ENCODE measurements around the gene PLCB3. TPM values are rescaled to one million over a fixed set of nuclear protein-coding genes. Genes with fewer than 3 reads are reported as not detected.

Gene PLCB3
- total RNA-seq: 25.4 and 32.5 TPM in 2 replicates

DNA sequence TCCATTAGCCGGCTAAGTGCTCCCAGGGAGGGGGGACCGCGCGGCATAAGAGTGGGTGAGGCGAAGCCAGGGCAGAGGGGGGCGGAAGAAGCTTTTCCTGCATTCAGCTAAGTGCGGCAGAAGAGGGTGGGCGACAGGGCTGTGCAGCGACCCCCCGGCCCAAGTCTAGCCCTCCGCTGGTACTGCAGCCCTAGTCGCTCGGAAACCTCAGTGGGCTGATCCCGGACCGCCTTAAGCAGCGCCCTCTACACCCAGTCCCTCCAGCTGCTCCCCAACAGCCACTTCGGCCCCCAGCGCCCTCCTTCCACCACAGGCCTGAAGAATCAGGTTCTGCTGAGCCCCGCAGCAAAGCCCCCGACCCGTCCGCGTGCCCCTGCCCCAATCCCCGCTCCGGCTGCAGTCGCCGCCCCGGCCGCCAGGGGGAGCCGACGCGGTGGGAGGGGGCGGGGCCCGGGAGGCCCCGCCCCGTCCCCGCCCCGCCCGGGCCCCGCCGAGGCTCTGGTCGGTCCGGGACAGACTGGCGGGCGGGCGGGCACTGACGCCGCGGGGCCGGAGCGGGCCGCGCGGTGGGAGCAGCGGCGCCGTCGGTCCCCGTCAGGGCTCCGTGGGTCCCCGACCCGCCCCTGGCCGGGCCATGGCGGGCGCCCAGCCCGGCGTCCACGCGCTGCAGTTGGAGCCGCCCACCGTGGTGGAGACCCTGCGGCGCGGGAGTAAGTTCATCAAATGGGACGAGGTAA is at the start of gene PLCB3:
TSS of gene PLCB3 (plus strand) at position 515 of the 737 bp plus-strand sequence. CDS start at position 635, 120 bp downstream.
- DNase-seq (ENCODE audit: low read depth): no peak

DNA sequence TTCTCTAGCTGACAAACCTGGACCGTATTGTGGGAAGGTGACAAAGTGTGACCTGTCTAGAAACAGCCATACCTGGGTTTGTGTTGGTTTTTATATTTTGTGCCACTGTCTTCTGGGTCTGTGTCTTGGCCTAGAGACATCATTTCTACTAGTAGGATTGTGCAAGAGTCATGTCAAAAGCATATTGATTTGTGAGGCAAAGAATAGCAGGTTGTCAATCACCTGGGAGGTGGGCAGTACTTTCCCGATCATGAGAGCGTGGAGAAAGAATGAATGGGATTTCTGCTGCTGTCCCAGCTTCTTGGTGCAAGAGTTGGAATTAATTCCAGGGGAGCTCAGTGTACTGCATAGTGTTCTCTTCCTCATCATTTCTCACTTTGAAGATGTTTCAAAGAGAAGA is 49.8 kb upstream of the PLCB3 start:
- H3K36me3 ChIP-seq (ENCODE audit: control insufficient read depth, insufficient read depth, low read length): peaks cover 4% of the 10 kb centered on the region
- TF ChIP-seq, protein P1, sequence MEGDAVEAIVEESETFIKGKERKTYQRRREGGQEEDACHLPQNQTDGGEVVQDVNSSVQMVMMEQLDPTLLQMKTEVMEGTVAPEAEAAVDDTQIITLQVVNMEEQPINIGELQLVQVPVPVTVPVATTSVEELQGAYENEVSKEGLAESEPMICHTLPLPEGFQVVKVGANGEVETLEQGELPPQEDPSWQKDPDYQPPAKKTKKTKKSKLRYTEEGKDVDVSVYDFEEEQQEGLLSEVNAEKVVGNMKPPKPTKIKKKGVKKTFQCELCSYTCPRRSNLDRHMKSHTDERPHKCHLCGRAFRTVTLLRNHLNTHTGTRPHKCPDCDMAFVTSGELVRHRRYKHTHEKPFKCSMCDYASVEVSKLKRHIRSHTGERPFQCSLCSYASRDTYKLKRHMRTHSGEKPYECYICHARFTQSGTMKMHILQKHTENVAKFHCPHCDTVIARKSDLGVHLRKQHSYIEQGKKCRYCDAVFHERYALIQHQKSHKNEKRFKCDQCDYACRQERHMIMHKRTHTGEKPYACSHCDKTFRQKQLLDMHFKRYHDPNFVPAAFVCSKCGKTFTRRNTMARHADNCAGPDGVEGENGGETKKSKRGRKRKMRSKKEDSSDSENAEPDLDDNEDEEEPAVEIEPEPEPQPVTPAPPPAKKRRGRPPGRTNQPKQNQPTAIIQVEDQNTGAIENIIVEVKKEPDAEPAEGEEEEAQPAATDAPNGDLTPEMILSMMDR (IDR thresholded peaks at IDR 0.05; ENCODE audit: insufficient read depth, low read length, poor library complexity, severe bottlenecking): no peak
- DNase-seq (ENCODE audit: low read depth): no peak

More for the DNA sequence above, at the start of gene PLCB3:
- Histone ChIP-seq H3K4me3 (ENCODE audit: low read depth, low read length) (peak within 1 kb of the TSS; percentile 77), H3K36me3 (ENCODE audit: control insufficient read depth, insufficient read depth, low read length) (no peaks in the 10 kb centered on the region), H3K27me3 (ENCODE audit: control insufficient read depth, insufficient read depth, low read length) (no peaks in the 10 kb centered on the region)
- TF ChIP-seq, protein P1 (IDR thresholded peaks at IDR 0.05; ENCODE audit: insufficient read depth, low read length, poor library complexity, severe bottlenecking): peak; percentile 47

DNA sequence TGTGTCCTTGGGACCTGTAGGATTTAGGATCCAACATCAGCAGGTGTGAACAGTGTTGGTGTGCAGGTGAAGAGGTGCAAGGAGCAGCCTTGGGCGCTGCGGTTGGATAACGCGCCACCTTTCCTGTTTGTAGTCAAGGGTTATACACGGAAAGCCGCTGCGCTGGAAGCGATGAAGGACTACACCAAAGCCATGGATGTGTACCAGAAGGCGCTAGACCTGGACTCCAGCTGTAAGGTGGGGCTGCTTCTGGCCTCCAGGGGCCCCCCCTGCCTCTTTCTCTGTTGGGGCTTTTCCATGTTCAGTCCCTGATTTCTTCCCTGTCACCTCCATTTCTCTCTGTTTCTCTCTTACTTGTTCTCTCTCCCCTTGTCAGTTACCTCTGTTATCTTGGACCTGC is 48.3 kb upstream of the PLCB3 start:
- Histone ChIP-seq H3K4me3 (ENCODE audit: low read depth, low read length) (no peak overlapping the region), H3K27me3 (ENCODE audit: control insufficient read depth, insufficient read depth, low read length) (no peaks in the 10 kb centered on the region), H3K36me3 (ENCODE audit: control insufficient read depth, insufficient read depth, low read length) (peaks cover 2% of the 10 kb centered on the region)
- TF ChIP-seq, protein P1 (IDR thresholded peaks at IDR 0.05; ENCODE audit: insufficient read depth, low read length, poor library complexity, severe bottlenecking): no peak
- DNase-seq (ENCODE audit: low read depth): no peak

More for the DNA sequence above, 49.8 kb upstream of the PLCB3 start:
- H3K27me3 ChIP-seq (ENCODE audit: control insufficient read depth, insufficient read depth, low read length): no peaks in the 10 kb centered on the region
- no peak overlapping the region for H3K4me3 ChIP-seq (ENCODE audit: low read depth, low read length)

GRCh38 chr11:64203421-64204079 is 47.8 kb upstream of the PLCB3 start:
- TF ChIP-seq, protein P1 (IDR thresholded peaks at IDR 0.05; ENCODE audit: insufficient read depth, low read length, poor library complexity, severe bottlenecking): no peak
- DNase-seq (ENCODE audit: low read depth): no peak
- Histone ChIP-seq H3K27me3 (ENCODE audit: control insufficient read depth, insufficient read depth, low read length) (no peaks in the 10 kb centered on the region), H3K4me3 (ENCODE audit: low read depth, low read length) (no peak overlapping the region), H3K36me3 (ENCODE audit: control insufficient read depth, insufficient read depth, low read length) (peaks cover 2% of the 10 kb centered on the region)

GRCh38 chr11:64204080-64204440 is 47.3 kb upstream of the PLCB3 start:
- H3K36me3 ChIP-seq (ENCODE audit: control insufficient read depth, insufficient read depth, low read length): peaks cover 2% of the 10 kb centered on the region
- no peaks in the 10 kb centered on the region for H3K27me3 ChIP-seq (ENCODE audit: control insufficient read depth, insufficient read depth, low read length)
- DNase-seq (ENCODE audit: low read depth): no peak
- no peak overlapping the region for H3K4me3 ChIP-seq (ENCODE audit: low read depth, low read length)
- TF ChIP-seq, protein P1 (IDR thresholded peaks at IDR 0.05; ENCODE audit: insufficient read depth, low read length, poor library complexity, severe bottlenecking): no peak

Data from kidney epithelial cell (primary cell).